Colonic mucosa (tissue), 4 donors: ENCODE measurements around the gene ITLN1. TPM values are rescaled to one million over a fixed set of nuclear protein-coding genes. Genes with fewer than 3 reads are reported as not detected.

Experiments used
- DNase-seq: peaks from one replicate; pipeline ENCODE4 v3.0.0-alpha.2; 2020
- H3K27ac ChIP-seq: fragments of 200-600 bp; one replicate; pipeline ENCODE4 v1.8.0; 2021
- H3K27me3 ChIP-seq: fragments of 200-600 bp; one replicate; pipeline ENCODE4 v1.8.0; 2021
- H3K36me3 ChIP-seq: fragments of 200-600 bp; one replicate; pipeline ENCODE4 v1.8.0; 2021
- H3K4me1 ChIP-seq: fragments of 200-600 bp; one replicate; pipeline ENCODE4 v1.8.0; 2021; ENCODE audit warnings: mild to moderate bottlenecking
- H3K4me3 ChIP-seq: fragments of 200-600 bp; one replicate; pipeline ENCODE4 v1.8.0; 2021
- H3K9ac ChIP-seq, 2 donors: one replicate each; pipeline ENCODE4 v1.7.0; 2013; ENCODE audit warnings: control low read depth in 2 of 2, low read depth in 2 of 2, low read length in 2 of 2
- H3K9me3 ChIP-seq: fragments of 200-600 bp; one replicate; pipeline ENCODE4 v1.8.0; 2021
- intact Hi-C: fragments of 100-400 bp; cut with DNase I; formaldehyde crosslinking; loops from one replicate; pipeline ENCODE4 v1.14.1; 2022
- total RNA-seq, 2 donors: library from RNA; stranded (reverse); fragmentation: NEBNext Ultra II Directional in 1 of 2; extraction: Animal tissue kit (Norgen Biotek cat#: 25700) in 1 of 2; gene quantifications; one replicate each; pipeline ENCODE4 v1.2.1, GENCODE V29; 2021
- TF ChIP-seq, protein P1 (sequence below): fragments of 200-600 bp; IDR thresholded peaks from one replicate; pipeline ENCODE4 v1.8.0; 2022; ENCODE audit warnings: antibody characterized with exemption, mild to moderate bottlenecking
- donor health status: healthy.
- donor health status: DM: no; HTN: no; CAD: no.
- donor health status: DM: no; HTN: no; CAD: no.

The ITLN1 gene
- total RNA-seq, 2 donors from 2014 or later = 164 to 256 TPM

DNA sequence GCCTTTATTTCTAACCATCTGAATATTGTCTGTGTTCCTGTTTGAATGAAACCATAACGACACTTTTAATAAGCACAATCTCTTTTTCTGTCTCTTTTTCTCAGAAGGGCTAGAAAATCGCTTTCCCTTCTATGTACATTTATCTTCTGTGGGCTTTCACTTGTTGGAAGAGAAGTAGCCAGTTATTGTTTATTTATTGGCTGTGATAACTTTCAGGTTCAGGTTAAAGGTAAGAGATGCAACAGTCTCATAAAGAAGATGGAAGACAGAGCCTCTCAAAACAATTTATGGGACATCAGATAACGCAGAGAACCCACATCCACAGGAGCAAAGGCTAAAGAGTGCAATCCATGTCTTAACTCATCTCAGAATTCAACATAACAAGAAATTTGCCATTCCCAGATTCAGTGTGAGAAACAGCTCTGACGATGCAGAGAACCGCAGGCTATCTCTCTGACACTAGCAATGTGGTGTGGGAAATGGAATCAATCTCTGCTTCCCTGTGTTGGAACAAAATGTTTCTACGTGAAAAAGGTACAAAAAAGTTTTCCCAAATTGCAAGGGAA is 18.2 kb downstream of the ITLN1 start:
- H3K27ac ChIP-seq = no peak overlapping the region
- no peak overlapping the region for H3K9ac ChIP-seq
- TF ChIP-seq, protein P1, sequence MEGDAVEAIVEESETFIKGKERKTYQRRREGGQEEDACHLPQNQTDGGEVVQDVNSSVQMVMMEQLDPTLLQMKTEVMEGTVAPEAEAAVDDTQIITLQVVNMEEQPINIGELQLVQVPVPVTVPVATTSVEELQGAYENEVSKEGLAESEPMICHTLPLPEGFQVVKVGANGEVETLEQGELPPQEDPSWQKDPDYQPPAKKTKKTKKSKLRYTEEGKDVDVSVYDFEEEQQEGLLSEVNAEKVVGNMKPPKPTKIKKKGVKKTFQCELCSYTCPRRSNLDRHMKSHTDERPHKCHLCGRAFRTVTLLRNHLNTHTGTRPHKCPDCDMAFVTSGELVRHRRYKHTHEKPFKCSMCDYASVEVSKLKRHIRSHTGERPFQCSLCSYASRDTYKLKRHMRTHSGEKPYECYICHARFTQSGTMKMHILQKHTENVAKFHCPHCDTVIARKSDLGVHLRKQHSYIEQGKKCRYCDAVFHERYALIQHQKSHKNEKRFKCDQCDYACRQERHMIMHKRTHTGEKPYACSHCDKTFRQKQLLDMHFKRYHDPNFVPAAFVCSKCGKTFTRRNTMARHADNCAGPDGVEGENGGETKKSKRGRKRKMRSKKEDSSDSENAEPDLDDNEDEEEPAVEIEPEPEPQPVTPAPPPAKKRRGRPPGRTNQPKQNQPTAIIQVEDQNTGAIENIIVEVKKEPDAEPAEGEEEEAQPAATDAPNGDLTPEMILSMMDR = no peak
- no peaks in the 10 kb centered on the region for H3K36me3 ChIP-seq
- H3K4me1 ChIP-seq = no peaks in the 10 kb centered on the region
- DNase-seq = no peak
- H3K9me3 ChIP-seq = no peaks in the 10 kb centered on the region
- no peaks in the 10 kb centered on the region for H3K27me3 ChIP-seq
- H3K4me3 ChIP-seq = no peak overlapping the region
- intact Hi-C loops = no loop called here

DNA sequence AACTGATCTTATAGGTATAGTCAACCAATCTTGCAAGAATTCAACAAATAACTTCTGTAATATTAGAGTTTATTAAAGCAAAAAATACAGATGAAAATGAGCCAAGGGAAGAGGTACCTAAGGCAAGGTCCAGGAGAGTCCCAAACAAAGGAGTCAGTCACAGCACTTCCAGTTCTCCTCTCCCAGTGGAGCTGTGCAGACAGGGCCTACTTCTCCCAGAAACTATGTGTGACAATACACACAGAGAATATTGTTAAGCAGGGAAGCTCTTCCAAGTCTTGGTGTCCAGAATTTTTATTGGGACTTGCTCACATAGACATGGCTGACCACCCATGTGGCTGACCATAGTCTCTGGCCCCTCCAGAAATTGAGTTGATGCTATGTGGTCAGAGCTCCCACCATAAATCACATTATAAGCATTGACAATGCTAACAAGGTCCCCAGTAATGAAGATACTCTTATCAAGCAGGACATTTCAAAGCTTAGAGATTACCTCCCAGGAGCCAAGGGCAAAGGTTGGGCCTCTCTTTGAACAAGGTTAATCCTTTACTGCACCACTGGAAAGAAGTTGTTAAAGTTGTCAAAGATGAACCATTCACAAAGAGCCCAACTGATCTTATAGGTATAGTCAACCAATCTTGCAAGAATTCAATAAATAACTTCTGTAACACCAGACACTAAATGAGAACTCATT is 18.8 kb downstream of the ITLN1 start:
- intact Hi-C loops = no loop called here
- Histone ChIP-seq H3K4me3 (no peak overlapping the region), H3K27me3 (no peaks in the 10 kb centered on the region), H3K9ac (no peak overlapping the region), H3K27ac (no peak overlapping the region), H3K4me1 (no peaks in the 10 kb centered on the region), H3K9me3 (no peaks in the 10 kb centered on the region), H3K36me3 (no peaks in the 10 kb centered on the region)
- no peak for DNase-seq
- TF ChIP-seq, protein P1 = no peak

DNA sequence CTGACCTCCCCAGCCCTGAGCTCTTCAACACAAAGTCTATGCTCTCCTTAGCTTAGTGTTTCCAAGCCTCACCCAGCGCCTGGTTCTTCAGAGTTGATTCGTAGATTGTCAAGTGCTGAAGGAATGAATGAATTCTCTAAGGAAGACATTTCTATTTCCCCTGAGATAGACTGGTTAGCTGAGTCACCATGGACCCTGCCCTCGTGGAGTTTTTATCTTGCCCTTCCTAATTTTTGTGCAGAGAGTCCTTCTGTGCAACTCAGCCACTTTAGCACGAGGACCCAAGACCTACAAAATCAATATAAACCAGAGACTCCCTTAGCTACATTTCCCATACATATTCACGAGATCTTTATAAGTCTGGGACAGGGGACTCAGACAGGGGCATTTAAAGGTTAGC is 19.6 kb downstream of the ITLN1 start:
- Histone ChIP-seq H3K27ac (no peak overlapping the region), H3K4me3 (no peak overlapping the region), H3K9me3 (no peaks in the 10 kb centered on the region), H3K4me1 (no peaks in the 10 kb centered on the region), H3K27me3 (no peaks in the 10 kb centered on the region), H3K36me3 (no peaks in the 10 kb centered on the region), H3K9ac (no peak overlapping the region)
- intact Hi-C loops = no loop called here
- DNase-seq = no peak
- TF ChIP-seq, protein P1 = no peak

DNA sequence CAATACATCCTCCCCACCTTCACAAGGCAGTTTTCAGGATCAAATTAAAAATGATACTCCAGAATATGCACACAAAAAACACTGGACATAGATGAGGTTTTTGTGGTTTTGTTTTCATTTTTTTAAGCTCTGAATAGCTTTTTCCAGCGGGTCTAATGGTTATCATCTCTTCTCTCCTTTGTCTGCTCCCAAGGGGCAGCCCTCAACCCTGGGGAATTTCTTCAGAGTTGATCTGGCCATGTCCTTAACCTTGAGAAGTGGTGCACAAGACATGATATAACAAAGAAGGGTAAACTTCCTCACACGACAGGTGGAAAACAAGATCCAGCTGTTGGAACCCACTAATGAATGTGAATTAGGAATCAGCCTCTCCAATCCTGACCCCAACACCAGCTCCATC is 20.8 kb downstream of the ITLN1 start:
- Histone ChIP-seq H3K27me3 (no peaks in the 10 kb centered on the region), H3K9me3 (no peaks in the 10 kb centered on the region), H3K4me3 (no peak overlapping the region), H3K9ac (no peak overlapping the region), H3K4me1 (no peaks in the 10 kb centered on the region), H3K27ac (no peak overlapping the region), H3K36me3 (no peaks in the 10 kb centered on the region)
- TF ChIP-seq, protein P1 = no peak
- no peak for DNase-seq
- intact Hi-C loops = no loop called here

DNA sequence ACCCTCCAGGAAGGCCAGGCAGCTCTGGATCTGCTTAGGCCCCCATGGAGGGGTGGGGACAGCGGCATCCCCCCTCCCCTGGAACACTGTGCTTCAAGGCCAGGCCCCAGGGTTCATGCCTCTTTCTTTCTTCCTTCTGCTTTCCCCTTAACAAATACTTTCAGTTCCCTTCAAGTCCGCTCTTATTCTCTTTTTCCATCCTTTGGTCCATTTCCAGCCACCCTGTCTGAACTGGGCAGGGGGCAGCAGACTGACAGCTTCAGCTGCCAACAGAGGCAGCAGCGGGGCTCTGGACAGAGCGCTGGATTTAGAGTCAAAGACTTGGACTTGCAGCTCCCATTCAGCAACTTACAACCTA is 21.2 kb downstream of the ITLN1 start:
- intact Hi-C loops = no loop called here
- Histone ChIP-seq H3K27ac (no peak overlapping the region), H3K27me3 (no peaks in the 10 kb centered on the region), H3K9me3 (no peaks in the 10 kb centered on the region), H3K36me3 (no peaks in the 10 kb centered on the region), H3K4me1 (no peaks in the 10 kb centered on the region), H3K4me3 (no peak overlapping the region), H3K9ac (no peak overlapping the region)
- no peak for DNase-seq
- TF ChIP-seq, protein P1 = no peak
